HEK293 (cell line): ENCODE results near the gene VHLL.

Experiments used
- BCL11B ChIP-seq: fragments of 450-650 bp; formaldehyde crosslinking; IDR thresholded peaks from 2 replicates; pipeline ENCODE4 v1.5.1; 2016; ENCODE audit warnings: low read depth, missing biosample characterization, missing genetic modification characterization
- GLI4 ChIP-seq: fragments of 450-650 bp; formaldehyde crosslinking; IDR thresholded peaks from 2 replicates; pipeline ENCODE4 v1.5.1; 2016; ENCODE audit warnings: missing biosample characterization, missing genetic modification characterization
- INSM2 ChIP-seq: fragments of 450-650 bp; formaldehyde crosslinking; IDR thresholded peaks from 2 replicates; pipeline ENCODE4 v1.5.1; 2016; ENCODE audit warnings: missing biosample characterization, missing genetic modification characterization
- SCRT1 ChIP-seq: fragments of 450-650 bp; formaldehyde crosslinking; IDR thresholded peaks from 2 replicates; pipeline ENCODE4 v1.5.1; 2016; ENCODE audit warnings: missing biosample characterization, missing genetic modification characterization, borderline replicate concordance
- SCRT2 ChIP-seq: fragments of 450-650 bp; formaldehyde crosslinking; IDR thresholded peaks from 2 replicates; pipeline ENCODE4 v1.5.1; 2016; ENCODE audit warnings: missing biosample characterization, missing genetic modification characterization
- ZBTB26 ChIP-seq: fragments of 450-650 bp; formaldehyde crosslinking; optimal IDR thresholded peaks from 2 replicates; pipeline ENCODE3; 2016; ENCODE audit warnings: missing biosample characterization, mild to moderate bottlenecking, missing genetic modification characterization
- ZNF248 ChIP-seq: fragments of 450-650 bp; formaldehyde crosslinking; IDR thresholded peaks from 2 replicates; pipeline ENCODE4 v1.5.1; 2017; ENCODE audit warnings: missing biosample characterization, missing genetic modification characterization
- ZNF433 ChIP-seq: fragments of 450-650 bp; formaldehyde crosslinking; IDR thresholded peaks from 2 replicates; pipeline ENCODE4 v1.5.1; 2016; ENCODE audit warnings: missing biosample characterization, missing genetic modification characterization, low read depth

The VHLL gene

GRCh38 chr1:156249593-156249992 lies 49.5 kb downstream of the VHLL start (continued):
- TF ChIP-seq BCL11B (tag by site-specific recombination): no peak
- TF ChIP-seq ZNF248 (tag by site-specific recombination): no peak
- no peak for TF ChIP-seq INSM2
- no peak for TF ChIP-seq GLI4
- TF ChIP-seq ZNF433: no peak
- no peak for TF ChIP-seq SCRT1
- no peak for TF ChIP-seq ZBTB26 (tag by site-specific recombination)
- TF ChIP-seq SCRT2 (tag by site-specific recombination): no peak
